HG03558 (cell line): Measurements from ENCODE around the gene SLC10A1.

Experiments used
- ATAC-seq: cut with Tn5 transposase; IDR thresholded peaks from one replicate; pipeline ENCODE4 v1.9.1; 2021; ENCODE audit warnings: moderate number of reproducible peaks; ENCODE audit not compliant: unreplicated experiment; ENCODE audit errors: extremely low read depth

The SLC10A1 gene

DNA sequence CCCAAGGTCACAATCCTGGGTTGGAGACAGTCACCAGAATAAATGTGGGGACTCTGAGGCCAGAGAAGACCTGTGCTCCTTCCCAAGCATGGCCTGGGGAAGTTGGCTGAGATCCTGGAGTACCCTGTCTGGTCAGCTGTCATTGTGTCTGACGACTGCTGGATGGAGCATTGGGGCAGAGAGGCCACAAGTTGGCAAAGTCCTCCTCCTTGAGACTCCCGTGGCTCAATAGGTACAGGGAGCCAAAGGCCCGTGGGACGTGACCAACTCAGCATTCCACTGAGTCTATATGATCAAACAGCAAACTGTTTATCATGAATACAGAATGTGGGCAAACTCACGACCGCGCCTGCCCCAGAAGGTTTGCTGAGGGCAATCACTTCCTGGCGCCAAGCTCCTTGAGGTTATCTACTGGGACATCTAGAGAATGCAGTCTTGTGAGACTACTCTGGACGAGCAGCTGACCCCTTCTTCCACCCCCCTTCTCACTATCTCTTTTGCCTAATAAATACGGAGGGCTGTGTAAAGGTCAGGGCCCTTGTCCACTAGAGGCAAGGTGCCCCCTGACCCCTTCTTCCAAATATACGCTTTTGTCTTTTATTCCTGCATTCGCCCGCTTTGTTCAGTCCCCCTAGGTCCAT lies 14.3 kb upstream of the SLC10A1 start:
- ATAC-seq: no peak

DNA sequence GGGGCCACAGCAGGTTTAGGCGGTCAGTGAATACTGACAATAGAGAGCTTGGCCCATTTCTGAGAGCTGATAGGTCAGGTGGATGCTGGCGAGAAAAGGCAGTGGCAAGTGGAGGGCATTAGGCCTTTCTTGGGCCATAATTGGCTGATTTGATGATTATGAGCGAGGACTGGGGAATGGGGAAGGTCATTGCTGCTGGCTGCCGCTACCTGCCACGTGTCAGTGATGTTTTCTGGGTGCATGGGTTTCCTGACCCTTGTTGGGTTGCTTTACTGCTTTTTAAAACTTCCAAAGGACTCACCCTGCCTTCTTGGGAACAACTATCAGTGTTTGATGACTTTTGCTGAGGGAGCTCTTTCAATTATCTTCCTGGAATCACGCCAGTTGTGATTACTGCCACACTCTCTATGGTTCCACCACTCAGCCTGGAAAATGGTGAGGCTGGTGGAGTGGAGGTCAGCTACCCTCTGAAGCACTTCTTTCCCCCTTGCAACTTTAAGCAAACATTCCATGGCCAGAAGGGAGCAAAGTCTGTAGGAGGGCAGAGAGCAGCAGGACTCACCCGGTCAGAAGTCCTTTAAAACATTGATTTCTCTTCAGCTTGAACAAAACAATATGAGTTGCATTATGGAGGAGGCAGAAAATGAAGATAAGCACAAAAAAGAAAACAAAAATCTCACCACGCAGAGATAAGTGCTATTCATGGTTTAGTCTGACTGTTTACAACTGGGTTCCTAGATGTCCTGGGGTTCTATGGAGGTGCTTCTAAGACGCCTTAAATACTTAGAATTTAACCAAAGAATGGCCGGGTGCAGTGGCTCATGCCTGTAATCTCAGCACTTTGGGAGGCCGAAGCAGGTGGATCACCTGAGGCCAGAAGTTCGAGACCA lies 12.1 kb upstream of the SLC10A1 start:
- no peak for ATAC-seq

DNA sequence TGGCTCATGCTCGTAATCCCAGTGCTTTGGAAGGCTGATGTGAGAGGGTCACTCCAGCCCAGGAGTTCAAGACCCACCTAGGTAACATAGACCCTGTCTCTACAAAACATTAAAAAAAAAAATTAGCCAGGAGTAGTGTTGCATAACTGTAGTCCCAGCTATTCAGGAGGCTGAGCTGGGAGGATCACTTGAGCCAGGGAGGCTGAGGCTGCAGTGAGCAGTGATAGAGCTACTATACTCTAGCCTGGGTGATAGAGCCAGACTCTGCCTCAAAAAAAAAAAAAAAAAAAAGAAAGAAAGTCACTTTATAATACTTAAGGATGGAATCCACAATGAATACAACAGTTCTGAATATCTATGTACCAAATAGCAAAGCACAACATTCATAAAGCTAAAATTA lies 10.2 kb upstream of the SLC10A1 start:
- no peak for ATAC-seq

DNA sequence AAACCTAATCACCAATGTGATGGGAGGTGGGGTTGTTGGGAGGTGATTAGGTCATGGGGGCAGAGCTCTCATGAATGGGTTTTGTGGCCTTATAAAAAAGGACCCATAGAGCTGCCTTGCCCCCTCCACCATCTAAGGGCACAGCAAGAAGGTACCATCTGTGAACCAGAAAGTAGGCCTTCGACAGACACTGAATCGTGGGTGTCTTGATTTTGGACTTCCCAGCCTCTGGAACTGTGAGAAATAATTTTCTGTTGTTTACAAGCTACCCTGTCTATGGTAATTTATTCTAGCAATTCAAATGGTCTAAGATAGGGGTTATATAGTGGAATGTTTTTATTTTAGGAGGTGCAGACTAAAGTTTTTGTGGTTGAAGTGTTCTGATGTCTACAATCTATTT lies 7.9 kb upstream of the SLC10A1 start:
- ATAC-seq: no peak

DNA sequence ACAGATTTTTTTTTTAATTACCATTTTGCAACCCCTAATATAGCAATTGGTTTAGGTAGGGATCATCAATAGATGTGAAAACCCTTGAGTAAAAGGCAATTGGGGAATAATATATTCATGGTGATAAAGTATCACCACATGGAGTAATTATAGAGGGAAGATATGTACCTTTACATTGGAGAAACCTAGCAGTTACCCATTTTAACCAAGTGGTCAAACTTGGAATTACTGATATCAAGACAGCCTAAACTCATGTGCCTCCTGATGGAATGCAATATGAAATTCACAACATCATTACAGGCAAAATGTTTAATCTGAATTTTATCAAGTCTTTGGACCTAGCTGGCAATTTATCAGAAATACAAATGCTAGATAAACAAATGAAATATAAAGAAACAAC lies 6.7 kb upstream of the SLC10A1 start:
- ATAC-seq: no peak

DNA sequence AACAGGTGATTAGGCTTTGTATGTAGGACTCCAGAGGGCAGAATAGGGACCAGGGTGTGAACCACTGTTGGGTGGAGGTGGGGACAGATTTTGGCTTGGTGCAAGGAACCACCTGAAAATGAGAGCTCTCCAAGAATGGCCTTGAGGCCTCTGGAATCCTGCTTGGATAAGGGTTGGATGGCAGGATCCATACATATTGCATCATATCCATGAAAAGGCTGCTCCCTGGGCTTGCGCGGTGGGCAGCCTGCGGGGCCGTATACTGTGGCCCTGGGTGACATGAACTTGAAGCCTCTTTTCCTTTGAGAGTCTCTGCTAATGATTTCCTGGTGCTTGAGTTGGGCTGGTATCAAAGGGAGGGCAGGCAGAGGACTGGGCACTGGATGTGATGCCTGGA lies 1.3 kb upstream of the SLC10A1 start:
- no peak for ATAC-seq

DNA sequence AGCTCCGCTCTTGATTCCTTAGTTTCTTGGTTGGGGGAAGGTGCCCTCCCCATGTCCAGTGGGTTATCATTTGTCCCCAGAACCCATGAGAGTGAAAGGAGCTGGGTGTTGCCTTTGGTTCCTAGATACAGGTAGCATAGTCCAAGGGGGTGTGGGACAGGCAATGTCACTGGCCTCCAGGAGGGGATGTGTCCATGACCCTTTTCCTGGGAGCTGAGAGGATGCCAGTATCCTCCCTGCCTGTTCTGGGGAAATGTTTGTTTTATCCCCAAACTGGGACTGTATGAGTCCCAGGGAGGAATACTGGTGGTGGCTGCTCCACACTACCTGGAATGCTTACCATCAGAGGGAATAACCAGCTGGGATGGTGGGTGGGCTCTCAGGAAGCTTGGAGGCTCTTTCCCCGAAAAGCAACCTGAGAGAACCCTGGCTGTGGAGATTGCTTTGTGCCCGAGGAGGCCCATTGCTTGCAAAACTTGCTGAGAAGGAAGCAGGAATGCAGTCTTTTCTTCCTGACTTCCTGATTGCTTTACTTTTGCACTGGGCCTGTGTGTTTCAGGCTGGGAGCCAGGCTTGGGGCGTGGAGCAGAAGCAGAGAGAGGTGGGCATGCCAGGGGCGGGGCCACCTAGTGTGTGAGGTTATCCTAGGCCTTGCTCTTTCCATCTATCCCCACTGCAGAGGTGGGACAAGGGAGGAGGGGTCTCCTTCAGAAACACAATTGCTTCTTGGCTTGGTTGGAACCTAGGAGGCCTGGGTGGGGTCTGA lies 715 bp upstream of the SLC10A1 start:
- no peak for ATAC-seq

DNA sequence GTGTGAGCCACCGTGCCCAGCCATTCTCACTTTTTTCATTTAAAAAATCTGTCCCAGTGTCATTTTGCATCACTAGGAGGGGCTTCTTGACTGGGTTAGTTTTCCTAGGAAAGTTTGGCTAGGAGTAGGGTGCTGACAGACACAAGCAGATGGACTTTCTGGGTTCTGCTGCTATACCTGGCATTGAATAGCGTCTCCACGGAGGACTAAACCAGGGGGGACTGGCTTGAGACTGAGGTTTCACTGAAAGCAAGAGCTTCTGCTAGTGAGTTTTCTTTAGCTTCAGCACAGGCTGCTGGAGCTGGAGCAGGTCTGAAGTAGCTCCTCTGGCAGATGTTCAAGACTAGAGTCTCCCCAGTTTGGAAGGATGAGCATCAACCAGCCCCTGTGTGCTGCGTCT lies 1.4 kb downstream of the SLC10A1 start:
- ATAC-seq: no peak

DNA sequence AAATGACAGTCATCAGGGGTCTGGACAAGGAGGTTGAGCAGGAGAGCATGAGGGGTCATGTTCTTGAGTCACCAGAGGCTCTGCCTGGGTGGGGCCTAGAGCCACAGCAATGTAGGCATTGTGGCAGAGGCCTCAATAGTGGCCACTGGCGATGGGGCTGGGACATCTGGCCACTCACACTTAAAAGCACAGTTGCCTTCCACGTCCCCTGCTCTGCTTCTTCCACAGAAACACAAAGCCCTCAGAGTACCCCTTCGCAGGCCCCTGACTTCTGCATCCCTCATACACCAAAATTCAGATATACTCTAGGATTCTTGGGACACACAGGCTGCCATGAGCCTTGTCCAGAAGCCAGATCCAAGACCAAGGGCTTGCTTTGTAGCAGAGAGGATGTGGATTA lies 2.2 kb downstream of the SLC10A1 start:
- no peak for ATAC-seq

DNA sequence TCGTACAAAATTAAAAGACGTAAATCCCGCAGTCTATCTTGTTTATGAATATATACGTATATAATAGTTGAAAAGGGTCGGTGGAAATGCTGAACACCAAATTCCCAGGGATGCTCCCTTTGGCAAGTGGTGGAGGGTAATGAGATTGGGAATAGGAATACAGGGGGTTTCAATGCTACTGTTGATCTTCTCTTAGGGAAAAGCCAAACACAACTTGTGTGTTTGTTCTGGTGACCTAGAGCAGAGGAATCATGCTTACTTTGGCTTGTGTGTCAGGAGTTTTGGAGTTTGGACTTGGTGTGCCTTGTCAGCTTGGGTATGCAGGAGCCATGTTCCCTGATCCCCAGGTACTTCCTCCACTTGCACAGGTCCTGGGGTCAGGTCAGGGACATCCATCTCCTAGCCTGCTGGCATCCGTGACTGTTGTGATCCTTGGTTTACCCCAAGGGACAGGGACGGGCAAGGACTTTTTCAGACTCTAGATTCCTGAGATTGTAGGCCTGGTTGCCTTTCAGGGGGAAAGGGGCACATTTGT lies 4.1 kb downstream of the SLC10A1 start:
- no peak for ATAC-seq

DNA sequence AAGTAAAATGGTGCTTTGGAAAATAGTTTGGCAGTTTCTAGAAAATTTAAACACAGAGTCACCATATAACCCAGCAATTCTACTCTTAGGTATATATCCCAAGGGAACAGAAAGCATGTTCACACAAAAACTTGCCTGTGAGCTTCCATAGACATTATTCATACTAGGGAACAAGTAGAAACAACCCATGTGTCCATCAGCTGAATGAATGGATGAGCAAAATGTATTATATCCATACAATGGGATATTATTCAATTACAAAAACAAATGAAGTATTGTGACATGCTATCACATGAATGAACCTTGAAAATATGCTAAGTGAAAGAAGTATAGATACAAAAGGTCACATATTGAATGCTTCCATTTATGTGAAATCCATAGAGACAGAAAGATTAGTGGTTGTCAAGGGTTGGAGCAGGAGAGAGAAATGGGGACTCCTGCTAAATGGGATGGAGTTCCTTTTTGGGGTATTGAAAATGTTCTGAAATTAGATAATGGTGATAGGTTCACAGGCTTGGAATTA lies 7.9 kb downstream of the SLC10A1 start:
- no peak for ATAC-seq

DNA sequence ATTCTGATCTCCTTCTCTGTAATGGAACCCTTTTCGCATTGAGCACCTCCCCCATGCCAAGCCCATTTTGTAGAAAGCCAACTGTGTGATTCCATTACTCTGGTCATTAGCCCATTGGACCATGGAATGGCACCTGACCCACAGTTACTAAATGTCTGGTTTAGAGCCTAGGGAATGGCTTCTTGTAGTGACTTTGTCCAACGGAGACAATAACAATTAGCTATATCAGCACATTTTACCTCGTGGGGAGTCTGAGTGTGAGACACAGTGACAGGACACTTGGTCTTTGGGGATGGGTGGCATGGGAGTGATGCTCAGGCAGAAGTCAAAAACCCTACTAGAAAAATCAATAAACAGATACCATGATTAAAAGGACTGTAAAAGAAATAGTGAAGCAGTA lies 10.4 kb downstream of the SLC10A1 start:
- no peak for ATAC-seq

DNA sequence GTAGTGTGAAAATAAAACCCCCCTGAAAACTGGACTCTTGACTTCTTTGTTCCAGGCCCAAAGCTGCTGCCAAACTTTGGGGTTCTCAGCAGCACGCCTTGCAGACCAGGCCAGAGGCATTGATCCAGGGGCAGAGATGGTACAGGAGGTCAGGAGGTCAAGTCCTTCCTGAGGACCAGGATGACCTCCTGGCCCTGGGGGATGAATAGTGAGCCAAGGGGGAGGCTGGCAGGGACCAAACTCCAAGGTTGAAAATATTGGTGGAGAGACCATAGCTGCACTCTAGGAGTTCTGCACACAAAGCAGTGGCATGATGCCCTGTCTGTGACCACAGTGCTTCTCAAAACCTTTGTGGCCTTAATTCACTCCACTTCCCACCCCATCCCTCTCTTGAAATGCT lies 12.1 kb downstream of the SLC10A1 start:
- no peak for ATAC-seq

DNA sequence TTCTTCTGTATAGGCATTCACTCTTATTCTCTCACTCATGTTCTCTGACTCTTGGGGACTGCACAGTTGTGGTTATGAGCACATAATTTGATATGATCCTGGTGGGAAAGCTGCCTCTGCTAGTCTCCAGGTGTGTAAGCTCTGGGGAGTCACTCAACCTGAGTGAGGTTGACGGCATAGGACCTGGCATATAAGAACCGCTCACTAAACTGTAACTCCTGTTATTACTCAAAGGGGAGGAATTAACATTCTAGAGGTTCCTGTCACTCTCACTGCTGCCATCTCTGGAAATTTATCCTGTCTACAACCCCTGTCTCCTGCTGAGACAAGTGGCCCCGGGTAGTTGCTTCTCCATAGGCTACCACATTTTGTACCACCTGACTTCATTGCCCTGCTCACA lies 16.1 kb downstream of the SLC10A1 start:
- ATAC-seq: no peak

DNA sequence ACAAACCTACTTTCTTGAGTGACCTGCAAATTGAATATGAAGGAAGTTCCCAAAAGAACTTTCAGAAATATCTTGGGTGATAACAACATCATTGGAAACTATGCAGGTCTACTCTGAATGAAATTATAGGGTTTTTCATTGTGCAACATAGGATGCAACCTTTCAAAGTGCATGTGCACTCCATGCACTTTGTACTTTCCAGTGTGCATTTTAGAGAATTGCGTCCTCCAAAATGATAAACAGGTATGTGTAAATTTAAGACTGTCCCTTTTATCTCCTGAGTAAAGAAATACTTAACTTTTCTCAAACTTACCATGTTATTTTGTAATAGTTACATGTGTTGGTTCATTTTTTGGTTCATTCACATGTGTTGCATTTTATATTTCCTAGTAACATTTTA lies 16.9 kb downstream of the SLC10A1 start:
- ATAC-seq: no peak

DNA sequence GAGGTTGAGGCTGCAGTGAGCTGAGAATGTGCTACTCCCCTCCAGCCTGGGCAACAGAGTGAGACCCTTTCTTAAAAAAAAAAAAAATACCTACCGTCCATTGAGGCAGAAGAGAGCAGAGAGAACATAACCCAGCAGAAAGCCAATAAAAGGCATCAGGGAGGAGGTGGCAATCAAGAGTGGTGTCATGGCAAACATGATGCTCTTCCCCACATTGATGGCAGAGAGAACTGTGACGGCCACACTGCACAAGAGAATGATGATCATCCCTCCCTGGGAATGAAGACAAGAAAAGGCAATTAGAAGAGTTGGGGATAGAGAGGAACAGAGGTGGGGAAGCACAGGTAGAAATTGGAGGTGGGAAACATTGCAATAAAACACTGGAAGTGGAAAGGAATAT lies 18.0 kb downstream of the SLC10A1 start:
- no peak for ATAC-seq

DNA sequence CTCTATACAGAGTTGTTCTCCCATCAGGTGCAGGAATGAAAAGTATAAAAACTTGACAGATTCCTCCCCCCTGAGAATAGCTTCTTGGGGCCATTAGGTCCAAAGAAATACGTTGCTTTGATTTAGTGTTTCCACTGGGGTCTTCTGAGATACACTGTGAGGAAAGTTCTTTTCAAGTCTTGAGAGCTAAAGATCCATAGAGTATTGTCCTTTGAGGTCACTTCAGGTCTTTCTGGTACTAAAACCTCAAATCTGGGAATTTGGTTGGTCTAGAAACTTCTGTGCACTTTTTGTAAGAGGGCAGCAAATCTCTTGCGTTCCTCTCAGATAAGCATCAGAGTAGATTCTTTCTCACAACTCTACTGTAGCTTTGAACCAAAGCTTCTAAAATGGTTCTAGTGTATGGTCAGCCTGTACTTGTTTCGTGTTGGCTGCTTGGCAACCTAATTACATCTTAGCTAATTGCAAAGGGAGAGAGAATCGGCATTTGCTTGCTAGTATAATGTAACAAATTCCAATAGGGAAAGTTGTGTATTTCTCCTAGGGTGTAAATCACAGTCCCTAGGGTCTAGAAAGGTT lies 20.1 kb downstream of the SLC10A1 start:
- no peak for ATAC-seq

DNA sequence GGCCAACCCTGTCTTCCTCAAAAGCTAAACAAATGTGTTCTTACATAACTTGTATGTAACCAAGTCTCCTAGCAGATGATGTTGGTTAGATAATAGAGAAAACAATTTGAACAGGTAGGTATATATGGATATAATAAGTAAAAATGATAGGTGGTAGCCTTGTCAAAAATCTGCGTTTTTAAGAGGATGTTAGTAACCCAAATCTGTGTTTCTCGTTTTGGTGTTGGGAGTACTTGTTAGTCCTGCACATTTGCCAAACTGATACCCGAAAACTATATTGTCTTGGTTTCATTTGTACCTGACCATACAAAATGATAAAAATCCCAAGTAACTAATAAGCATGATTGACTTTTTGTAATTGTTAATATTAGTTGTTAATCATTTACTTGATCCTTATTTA lies 22.0 kb downstream of the SLC10A1 start:
- no peak for ATAC-seq

DNA sequence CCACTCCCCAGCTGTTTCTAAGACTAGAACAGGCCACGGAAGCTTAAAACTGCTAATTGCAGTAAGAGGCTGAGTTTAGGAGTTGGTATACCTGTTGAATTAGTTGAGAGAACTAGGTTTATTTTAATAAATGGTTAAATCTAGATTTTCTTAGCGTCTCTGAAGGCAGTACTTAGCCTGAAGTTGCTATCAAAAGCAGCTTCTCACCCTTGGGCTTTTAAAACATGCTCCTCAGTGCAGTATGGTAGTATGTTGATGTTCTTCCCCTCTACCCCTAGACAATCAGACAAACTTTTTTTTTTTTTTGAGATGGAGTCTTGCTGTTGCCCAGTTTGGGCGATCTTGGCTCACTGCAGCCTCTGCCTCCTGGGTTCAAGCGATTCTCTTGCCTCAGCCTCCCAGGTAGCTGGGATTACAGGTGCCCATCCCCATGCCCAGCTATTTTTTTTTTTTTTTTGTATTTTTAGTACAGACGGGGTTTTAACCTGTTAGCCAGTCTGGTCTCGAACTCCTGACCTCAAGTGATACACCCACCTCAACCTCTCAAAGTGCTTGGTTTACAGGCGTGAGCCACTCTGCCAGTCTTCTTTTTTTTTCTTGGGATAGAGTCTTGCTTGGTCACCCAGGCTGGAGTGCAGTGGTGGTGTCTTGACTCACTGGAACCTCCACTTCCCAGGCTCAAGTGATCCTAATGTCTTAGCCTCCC lies 23.3 kb downstream of the SLC10A1 start:
- no peak for ATAC-seq
